ENCODE data around the gene SGTA.

Gene SGTA

GRCh38 chr19:2706251-2706650, 76.8 kb downstream of the SGTA start:
- no peak for DNase-seq (ENCODE audit: low spot score)

Measured in kidney tubule cell (primary cell).